ENCODE data around the gene APBA1.

DNA sequence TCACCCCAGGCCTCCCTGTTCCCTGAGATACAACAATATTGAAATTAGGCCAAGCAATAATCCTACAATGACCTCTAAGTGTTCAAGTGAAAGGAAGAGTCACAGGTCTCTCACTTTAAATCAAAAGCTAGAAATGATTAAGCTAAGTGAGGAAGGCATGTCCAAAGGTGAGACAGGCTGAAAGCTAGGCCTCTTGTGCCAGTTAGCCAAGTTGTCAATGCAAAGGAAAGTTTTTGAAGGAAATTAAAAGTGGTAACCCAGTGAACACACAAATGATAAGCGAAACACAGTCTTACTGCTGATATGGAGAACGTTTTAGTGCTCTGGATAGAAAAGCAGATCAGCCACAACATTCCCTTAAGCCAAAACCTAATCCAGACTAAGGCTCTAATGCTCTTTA is 47.8 kb upstream of the APBA1 start:
- TF ChIP-seq EZH2 (IDR thresholded peaks at IDR 0.05; ENCODE audit: borderline replicate concordance, low read depth, low read length, severe bottlenecking) = no peak
- TF ChIP-seq CTCF (IDR thresholded peaks at IDR 0.05; ENCODE audit: borderline replicate concordance, extremely low read depth, low read length, poor library complexity, severe bottlenecking) = no peak
